ENCODE measurements around the gene LUC7L2. TPM values are rescaled to one million over a fixed set of nuclear protein-coding genes. Genes with fewer than 3 reads are reported as not detected.

LUC7L2 gene
- total RNA-seq, 2 donors from 2014 or later = 50.1 to 64.6 TPM

- 93 to 97% methylated on average over 2 of the region's 2 CpGs for WGBS, 2 donors
- Histone ChIP-seq H3K4me3 (no peak overlapping the region), H3K36me3 (replicated peaks in 1 of 2; ENCODE audit: insufficient read depth in 1 of 2, low read depth in 2 of 2) (peaks cover 0 to 7% of the 10 kb centered on the region in 2 donors), H3K27me3 (no peaks in the 10 kb centered on the region), H3K9me3 (no peaks in the 10 kb centered on the region), H3K27ac (no peak overlapping the region), H3K4me1 (no peaks in the 10 kb centered on the region)
- DNase-seq (no peak), ATAC-seq (no peak)
- TF ChIP-seq CTCF (IDR thresholded peaks at IDR 0.05) (no peak), POLR2A (IDR thresholded peaks at IDR 0.05) (no peak)
- intact Hi-C loops (cut with DNase I) = no loop called here
These were observed 30.1 kb downstream of the LUC7L2 start for GRCh38 chr7:139389774-139390173.

- no peak for TF ChIP-seq POLR2A (IDR thresholded peaks at IDR 0.05)
- TF ChIP-seq CTCF (IDR thresholded peaks at IDR 0.05) = no peak
- H3K4me1 ChIP-seq = no peaks in the 10 kb centered on the region
- H3K9me3 ChIP-seq = no peaks in the 10 kb centered on the region
- no peak overlapping the region for H3K27ac ChIP-seq
- H3K36me3 ChIP-seq (replicated peaks in 1 of 2; ENCODE audit: insufficient read depth in 1 of 2, low read depth in 2 of 2) = peaks cover 0 to 1% of the 10 kb centered on the region in 2 donors
- DNase-seq = no peak
- 100% methylated on average over 1 of the region's 1 CpG for WGBS, 2 donors
- no peak for ATAC-seq
- no peaks in the 10 kb centered on the region for H3K27me3 ChIP-seq
- intact Hi-C loops (cut with DNase I) = no loop called here
- no peak overlapping the region for H3K4me3 ChIP-seq
These were observed 34.0 kb downstream of the LUC7L2 start for GRCh38 chr7:139393621-139394211.

GRCh38 chr7:139394540-139394939, 34.8 kb downstream of the LUC7L2 start:
- Histone ChIP-seq H3K4me1 (no peaks in the 10 kb centered on the region), H3K27ac (no peak overlapping the region), H3K36me3 (replicated peaks in 1 of 2; ENCODE audit: insufficient read depth in 1 of 2, low read depth in 2 of 2) (peaks cover 0 to 6% of the 10 kb centered on the region in 2 donors), H3K4me3 (no peak overlapping the region), H3K9me3 (no peaks in the 10 kb centered on the region), H3K27me3 (no peaks in the 10 kb centered on the region)
- DNase-seq (no peak), ATAC-seq (no peak)
- TF ChIP-seq POLR2A (IDR thresholded peaks at IDR 0.05) (no peak), CTCF (IDR thresholded peaks at IDR 0.05) (no peak)
- 81 to 88% methylated on average over 3 of the region's 3 CpGs for WGBS, 2 donors
- intact Hi-C loops (cut with DNase I) = no loop called here

- Histone ChIP-seq H3K27ac (no peak overlapping the region), H3K9me3 (no peaks in the 10 kb centered on the region), H3K27me3 (no peaks in the 10 kb centered on the region), H3K4me1 (no peaks in the 10 kb centered on the region), H3K36me3 (replicated peaks in 1 of 2; ENCODE audit: insufficient read depth in 1 of 2, low read depth in 2 of 2) (peaks cover 0 to 10% of the 10 kb centered on the region in 2 donors), H3K4me3 (no peak overlapping the region)
- no peak for DNase-seq
- intact Hi-C loops (cut with DNase I) = no loop called here
- TF ChIP-seq POLR2A (IDR thresholded peaks at IDR 0.05) (no peak), CTCF (IDR thresholded peaks at IDR 0.05) (no peak)
- no peak for ATAC-seq
- 88 to 97% methylated on average over 3 of the region's 3 CpGs for WGBS, 2 donors
These were observed 36.7 kb downstream of the LUC7L2 start for GRCh38 chr7:139396323-139396951.

- no peaks in the 10 kb centered on the region for H3K9me3 ChIP-seq
- no peak for ATAC-seq
- H3K4me3 ChIP-seq = no peak overlapping the region
- H3K36me3 ChIP-seq (replicated peaks in 1 of 2; ENCODE audit: insufficient read depth in 1 of 2, low read depth in 2 of 2) = peaks cover 0 to 12% of the 10 kb centered on the region in 2 donors
- no peak overlapping the region for H3K27ac ChIP-seq
- intact Hi-C loops (cut with DNase I) = no loop called here
- H3K27me3 ChIP-seq = no peaks in the 10 kb centered on the region
- DNase-seq = no peak
- no peak for TF ChIP-seq CTCF (IDR thresholded peaks at IDR 0.05)
- no peak for TF ChIP-seq POLR2A (IDR thresholded peaks at IDR 0.05)
- H3K4me1 ChIP-seq = no peaks in the 10 kb centered on the region
These were observed 37.5 kb downstream of the LUC7L2 start for GRCh38 chr7:139397192-139397591.

Measured in body of pancreas (tissue), 4 donors.